ENCODE measurements around the gene GPR18.
"Not testable (repeated sequence)": the region's sequence is repeated elsewhere in the genome, so short reads cannot be mapped to it uniquely, and the experiment has no call there.

GPR18 gene

DNA sequence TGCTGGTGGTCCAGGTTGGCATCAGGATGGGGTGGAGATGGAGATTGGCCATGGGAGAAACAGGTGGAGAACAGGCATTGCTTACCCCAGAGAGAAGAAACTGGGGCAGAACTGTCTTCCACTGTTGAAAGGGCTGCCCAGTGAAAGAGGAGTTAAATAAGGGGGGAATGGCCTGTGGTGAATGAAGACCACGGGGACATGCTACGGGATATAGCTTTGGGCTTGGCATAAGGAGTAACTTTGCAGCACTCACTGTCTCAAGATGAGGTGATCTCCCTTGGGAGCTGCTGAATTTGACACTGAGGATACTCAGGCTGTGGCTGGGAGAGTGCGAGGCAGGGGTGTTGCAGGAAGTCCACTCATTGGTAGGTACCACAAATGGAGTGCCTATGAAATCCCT is 10.6 kb upstream of the GPR18 start:
- DNase-seq: no peak
- intact Hi-C loops (cut with DNase I): loop anchor here (5.0 kb wide), 1 partner anchor 67 kb away; the partner anchor contains the start of gene UBAC2

DNA sequence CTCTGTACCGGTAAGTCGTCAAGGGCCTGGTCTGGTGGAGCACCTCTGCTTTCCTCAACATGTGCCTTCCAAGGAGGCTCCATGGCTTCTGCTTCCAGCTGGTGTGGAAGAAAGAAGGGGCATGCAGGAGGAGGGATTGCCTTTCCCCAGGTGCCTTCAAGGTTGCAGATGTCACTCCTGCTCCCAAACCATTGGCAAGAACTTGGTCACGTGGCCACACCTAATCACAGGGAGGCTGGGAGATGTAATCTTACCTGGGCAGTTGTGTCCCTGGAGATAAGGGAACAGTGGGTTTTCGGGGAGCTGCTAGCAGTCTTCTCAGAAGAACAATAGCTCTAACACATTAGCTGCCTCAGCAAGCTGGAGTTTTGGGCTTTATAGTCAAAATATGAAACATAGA is 9.7 kb upstream of the GPR18 start:
- intact Hi-C loops (cut with DNase I): loop anchor here (5.0 kb wide), 1 partner anchor 66 kb away; the partner anchor contains the start of gene UBAC2
- no peak for DNase-seq

DNA sequence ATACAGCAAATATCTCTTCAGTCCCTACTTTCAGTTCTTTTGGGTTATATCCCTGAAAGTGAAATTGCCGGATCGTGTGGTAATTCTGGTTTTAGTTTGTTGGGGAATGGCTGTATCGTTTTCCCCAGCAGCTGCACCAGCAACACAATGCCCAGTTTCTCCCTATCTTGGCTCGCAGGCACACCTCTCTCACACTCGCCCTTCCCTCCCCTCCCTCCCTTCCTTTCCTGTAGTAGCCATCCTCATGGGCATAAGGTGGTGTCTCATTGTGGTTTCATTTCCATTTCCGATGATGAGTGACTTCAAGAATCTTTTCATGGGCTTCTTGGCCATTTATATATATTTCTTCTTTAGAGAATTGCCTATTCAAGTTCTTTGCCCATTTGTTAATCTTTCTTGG is 8.6 kb upstream of the GPR18 start:
- intact Hi-C loops (cut with DNase I): loop anchor here (1.0 to 5.0 kb wide), 2 partner anchors 65 to 91 kb away; partner anchors contain the start of gene UBAC2
- no peak for DNase-seq

DNA sequence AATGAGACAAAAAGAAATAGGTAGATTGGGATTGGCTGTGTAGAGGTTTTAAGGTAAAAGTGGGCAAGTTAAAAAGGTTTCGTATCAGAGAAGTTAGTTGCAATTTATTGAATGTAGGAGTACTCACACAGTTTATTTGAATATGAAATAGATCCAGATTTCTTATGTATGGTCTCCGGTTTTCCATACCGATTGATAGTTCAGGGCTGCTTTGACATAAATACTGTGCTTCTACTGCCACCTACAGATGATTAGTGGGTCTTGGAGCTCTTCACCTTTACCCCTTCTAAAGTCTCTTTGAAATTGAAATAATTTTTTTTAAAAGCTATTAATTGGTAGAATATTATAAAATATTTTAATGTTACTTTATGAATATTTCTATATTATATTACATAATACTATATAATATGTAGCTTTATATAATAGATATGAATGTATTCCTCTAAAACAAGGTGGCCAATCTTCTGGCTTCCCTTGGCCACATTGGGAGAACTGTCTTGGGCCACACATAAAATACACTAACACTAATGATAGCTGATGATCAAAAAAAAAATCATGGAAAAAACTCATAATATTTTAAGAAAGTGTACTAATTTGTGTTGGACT is 7.7 kb upstream of the GPR18 start:
- intact Hi-C loops (cut with DNase I): loop anchor here (1.0 to 5.0 kb wide), 2 partner anchors 64 to 90 kb away; partner anchors contain the start of gene UBAC2
- no peak for DNase-seq

DNA sequence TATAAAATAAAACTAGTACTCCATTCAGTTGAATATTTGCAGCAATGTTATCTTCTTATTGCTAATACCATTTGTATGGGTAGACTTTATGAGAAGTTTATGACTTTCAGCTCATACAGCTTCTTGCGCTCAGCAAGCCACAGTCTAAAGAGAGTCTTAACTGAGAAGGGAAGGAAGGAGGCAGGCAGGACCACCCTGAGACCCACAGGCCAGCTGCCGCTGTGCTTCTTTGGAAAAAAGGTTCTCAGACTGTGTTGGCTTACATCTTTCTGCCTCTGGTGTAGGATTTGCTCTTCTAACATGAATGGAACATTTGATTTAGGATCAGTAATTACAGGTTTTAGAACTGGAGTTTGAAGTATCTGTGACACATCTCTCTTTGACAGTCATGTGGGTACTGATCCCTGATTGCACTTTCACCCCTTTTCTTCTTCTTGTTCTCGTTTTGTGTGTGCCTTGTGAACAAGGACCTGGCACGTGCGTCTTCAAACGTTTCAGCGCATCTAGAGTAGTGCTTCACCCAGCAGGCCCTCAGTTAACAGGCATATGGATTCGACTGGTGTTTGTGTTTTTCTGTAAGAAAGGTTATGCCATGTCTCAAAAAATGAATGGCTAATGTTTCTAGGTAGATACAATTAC is 7.1 kb upstream of the GPR18 start:
- no peak for DNase-seq
- intact Hi-C loops (cut with DNase I): loop anchor here (5.0 kb wide), 1 partner anchor 63 kb away; the partner anchor contains the start of gene UBAC2

DNA sequence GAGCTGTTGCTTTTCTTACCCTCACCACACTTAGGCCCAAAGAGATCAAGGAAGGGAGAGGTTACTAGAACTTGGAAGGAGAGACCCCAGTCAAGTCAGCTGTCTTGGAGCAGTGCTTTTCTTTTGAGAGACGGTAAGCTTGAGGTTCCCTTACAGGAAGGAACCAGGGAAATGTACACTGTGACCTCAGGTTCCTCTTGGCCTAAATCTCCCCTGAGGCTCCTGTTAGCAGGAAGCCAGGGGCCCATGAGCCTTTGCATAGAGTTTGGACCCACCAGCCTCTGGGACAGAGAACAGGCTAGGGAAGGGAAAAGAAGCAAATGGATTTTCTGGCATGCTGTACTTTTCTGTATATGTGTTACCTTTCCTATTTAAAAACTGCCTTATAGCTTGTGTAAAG is 5.9 kb upstream of the GPR18 start:
- DNase-seq: no peak
- intact Hi-C loops (cut with DNase I): no loop called here

DNA sequence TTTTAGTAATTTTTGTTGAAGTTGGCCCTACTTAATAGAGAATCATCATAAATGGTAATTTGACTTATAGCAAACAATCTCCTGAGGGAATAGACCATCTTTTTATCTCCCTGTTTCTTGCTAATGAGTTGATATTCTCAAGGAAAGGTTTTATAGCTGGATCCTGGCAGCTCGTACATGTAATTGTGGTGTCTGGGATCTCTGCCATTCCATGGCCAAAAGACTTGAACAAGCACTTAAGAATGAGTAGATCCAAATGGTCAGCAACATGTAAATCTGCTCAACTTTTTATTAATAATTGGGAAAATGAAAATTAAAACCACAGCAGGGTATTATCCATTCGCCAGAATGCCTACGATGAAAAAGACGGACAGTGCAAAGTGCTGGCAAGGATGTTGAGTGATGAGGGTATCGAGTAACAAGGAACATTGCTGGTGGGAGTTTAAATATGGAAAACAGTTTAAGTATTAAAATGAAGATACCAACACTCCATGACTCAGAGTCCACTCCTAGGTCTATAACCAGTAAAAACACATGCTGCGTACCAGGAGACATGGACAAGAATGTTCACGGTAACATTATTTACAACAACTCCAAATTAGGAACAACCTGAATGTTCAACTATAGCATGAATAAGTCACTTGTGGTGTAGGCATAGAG is 5.1 kb upstream of the GPR18 start:
- intact Hi-C loops (cut with DNase I): no loop called here
- DNase-seq: no peak

DNA sequence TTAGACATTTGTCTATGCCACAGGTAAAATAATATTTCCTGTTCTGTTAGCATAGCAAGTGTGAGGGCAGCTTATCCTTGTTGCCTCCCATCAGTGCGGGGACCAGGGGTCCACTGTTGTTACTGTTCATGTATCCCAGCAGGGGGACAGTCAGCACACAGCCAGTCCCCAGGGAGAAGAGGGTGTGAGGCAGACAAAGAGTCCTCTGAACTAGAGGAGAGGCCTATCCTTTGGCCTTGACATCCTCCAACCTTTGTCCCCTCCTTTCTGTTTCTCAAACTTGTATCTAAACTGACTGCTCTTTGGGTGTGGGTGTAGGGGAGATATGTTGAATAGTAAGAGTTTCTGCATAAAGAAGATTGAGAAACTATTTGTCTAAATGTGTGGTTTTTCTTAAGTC is 2.9 kb upstream of the GPR18 start:
- intact Hi-C loops (cut with DNase I): no loop called here
- no peak for DNase-seq

DNA sequence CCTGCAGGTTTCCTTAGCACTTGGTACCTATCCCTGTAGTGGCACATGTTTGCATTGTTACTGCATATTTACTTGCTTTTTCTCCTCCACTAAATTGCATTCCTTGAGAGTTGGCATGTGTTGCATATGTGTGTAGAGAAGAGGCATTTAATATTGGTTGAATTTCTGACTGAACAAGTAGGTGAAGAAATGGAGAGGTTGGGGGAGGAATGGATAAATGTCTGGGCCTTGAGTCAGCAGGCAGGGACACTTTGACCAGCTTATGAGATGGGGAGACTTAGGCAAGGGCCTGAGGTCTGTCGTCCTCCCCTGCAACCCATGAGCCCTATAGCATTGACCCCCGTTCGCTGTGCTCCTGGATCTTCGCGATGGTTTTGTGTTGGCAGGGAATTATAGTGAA is 2.0 kb upstream of the GPR18 start:
- DNase-seq: no peak
- intact Hi-C loops (cut with DNase I): no loop called here

DNA sequence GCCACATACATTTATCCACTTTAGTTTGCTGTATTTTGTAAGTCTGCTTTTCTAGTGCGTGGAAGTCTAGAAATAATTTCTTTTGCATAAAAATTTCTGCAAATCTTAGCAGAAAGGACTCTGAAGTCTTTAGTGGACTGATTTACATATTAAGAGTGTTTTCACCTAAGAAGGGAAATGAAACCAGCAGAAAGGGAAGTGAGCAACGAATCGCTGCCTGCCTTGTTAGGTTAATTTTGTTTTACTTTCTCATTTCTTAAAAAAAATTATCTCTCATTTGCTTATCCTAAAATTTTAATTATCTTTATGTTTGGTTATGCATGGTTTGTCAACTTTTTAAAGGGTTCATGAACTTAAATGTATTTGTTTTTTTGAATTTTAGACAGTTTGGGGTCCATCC is 767 bp upstream of the GPR18 start:
- intact Hi-C loops (cut with DNase I): no loop called here
- no peak for DNase-seq

DNA sequence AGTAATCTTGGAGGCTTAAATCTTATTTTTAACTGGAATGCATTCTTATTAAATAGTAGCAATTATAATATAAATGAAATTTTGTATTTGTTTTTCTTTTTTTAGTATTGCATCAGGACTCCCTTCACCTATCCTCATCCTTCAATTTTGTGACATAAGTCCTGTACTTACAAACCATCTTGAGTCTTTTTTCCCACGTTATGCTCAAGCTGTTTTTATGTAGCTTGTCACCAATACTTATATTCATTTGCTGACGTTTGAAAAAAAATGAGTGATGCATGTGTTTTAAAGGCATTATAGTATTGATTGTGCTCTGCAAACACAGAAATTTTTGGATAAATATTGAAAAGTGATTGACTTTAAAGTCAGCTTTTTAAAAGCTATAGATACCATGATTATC is 888 bp downstream of the GPR18 start:
- no peak for DNase-seq
- intact Hi-C loops (cut with DNase I): no loop called here

DNA sequence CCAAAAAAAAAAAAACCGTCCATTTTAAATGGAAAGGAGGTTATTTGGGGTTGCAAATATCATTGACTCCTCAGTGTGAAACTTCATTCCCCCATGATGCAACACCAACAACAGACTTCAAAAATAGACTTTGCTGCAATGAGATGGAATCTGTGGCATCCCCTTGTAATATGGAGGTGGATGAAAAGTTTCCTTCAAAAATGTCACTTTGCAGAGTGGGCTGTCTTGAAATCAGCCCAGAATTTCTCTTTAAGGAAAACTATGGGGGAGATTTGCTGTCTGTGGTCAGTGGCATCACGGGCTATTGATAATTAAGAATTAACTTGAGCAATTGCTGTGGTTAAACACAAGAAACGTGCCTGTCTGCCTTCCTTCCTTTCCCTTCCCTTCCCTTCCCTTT is 1.5 kb downstream of the GPR18 start:
- DNase-seq: no peak
- intact Hi-C loops (cut with DNase I): no loop called here

DNA sequence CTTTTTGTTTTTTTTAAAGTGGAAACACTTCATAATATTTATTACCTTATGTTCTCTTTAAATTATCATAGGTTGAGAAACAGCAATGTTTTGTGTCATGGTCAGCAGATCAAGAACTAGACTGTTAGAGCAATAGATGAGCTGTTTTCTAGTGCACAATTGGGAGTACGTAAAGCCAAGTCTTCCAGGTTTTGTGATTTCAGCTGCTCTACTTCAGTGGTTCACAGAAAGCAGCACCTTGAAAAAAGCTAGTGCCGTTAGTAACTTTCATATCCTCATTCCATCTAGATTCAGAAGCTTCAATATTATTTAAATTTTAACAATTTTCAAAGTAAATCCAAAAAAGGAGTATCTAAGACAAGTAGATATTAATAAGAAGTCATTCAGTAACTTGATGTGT is 1.9 kb downstream of the GPR18 start:
- intact Hi-C loops (cut with DNase I): no loop called here
- DNase-seq: no peak

DNA sequence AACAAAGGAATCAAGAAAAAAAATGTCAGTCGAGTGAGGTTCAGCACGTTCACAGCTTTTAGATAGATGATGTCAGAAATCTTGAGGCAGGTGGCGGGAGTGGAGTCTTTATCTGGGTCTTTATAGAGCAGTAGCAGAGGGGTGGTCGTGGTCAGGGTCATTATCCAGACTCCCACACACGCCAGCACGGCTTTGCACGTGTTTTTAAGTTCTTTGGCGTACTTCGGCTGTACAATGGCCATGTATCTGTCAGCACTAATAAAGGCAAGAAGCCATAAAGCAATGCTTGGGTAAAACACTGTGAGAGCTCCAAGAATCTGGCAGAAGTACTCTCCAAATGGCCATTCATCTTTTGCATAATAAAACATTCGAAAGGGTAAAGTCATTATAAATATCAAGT is 2.9 kb downstream of the GPR18 start:
- intact Hi-C loops (cut with DNase I): no loop called here

DNA sequence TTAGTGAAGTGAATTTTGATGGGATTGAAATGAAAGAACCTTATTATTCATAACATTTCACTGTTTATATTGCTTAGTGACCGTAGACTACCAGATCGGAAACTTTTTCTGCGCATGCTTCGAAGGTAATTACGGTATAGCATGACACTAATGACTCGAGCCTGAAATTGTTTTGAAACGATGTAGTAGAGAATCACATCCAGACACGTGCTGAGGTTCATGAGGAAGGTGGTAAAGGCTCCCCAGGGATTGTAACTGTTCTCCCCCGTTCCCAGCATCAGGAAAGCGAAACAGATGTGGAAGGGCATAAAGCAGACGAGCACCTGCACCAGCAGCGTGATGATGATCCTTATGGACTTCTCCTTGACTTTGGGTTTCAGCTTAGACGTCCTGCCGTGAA is 3.3 kb downstream of the GPR18 start:
- DNase-seq: no peak
- intact Hi-C loops (cut with DNase I): no loop called here

More for the DNA sequence above, 2.9 kb downstream of the GPR18 start:
- DNase-seq: no peak

DNA sequence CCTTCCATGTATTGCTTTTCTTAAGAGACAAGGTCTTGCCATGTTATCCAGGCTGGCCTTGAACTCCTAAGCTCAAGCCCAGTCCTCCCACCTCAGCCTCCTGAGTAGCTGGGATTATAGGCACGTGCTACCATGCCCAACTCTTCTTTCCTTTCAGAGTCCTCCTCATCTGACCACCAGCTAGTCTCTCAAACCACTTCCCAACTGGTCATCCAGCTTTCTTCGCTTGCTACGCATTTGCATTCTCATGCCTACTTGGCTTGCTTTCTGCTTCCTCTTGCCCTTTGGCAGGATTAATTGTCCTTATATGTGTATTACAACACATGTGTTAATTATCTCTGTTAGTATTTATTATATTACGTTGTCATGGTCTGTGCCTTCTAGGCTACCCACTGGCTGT is 6.3 kb downstream of the GPR18 start:
- intact Hi-C loops (cut with DNase I): no loop called here

DNA sequence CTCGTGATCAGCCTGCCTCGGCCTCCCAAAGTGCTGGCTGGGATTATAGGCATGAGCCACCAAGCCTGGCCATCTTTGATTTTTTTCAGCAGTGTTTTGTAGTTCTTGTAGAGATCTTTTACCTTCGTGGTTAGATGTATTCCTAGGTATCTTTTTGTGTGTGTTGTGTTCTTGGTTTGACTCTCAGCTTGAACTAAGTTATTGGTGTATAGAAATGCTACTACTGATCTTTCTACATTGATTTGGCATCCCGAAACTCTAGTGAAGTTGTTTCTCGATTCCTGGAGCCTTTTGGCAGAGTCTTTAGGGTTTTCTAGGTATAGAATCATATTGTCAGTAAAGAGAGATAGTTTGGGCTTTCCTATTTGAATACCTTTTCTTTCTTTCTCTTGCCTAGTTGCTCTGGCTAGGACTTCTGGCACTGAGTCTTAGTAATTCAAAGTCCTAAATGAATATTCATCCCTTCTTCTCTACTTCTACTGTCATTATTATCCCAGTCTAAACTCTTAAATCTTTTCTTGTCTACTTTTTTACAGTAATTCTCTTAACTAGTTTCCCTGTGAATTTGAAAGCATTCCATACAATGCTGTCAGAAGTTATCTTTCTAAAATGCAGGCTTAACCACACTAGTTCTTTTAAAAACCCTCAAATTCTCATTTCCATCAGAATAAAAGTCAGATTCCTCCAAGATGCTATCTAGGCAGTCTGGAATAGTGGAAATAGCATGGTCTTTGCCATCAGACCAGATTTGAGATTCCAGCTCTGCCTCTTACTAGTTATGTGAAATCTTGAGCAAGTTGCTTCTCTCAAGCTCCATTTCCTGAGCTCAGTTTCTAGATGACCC is 7.0 kb downstream of the GPR18 start:
- DNase-seq: no peak
- intact Hi-C loops (cut with DNase I): no loop called here

More for the DNA sequence above, 6.3 kb downstream of the GPR18 start:
- no peak for DNase-seq

DNA sequence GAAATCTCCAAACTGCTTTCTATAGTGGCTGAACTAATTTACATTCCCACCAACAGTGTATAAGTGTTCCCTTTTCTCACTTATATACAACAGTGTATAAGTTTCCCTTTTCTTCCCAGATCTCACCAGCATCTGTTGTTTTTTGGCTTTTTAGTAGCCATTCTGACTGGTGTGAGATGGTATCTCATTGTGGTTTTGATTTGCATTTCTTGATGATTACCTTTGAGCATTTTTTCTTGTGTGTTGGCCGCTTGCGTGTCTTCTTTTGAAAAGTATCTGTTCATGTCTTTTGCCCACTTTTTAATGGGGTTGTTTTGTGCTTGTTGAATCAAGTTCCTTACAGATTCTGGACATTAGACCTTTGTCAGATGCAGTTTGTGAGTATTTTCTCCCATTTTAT is 8.6 kb downstream of the GPR18 start:
- intact Hi-C loops (cut with DNase I); DNase-seq: not testable (repeated sequence)

DNA sequence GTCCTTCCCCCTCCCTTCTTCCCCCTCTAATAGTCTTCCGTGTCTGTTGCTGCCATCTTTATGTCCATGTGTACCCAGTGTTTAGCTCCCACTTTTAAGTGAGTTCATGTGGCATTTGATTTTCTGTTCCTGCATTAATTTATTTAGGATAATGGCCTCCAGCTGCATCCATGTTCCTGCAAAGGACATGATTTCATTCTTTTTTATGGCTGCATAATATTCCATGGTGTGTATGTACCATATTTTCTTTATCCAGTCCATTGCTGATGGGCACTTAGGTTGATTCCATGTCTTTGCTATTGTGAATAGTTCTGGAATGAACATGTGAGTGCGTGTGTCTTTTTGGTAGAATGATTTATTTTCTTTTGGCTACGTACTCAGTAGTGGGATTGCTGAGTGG is 9.0 kb downstream of the GPR18 start:
- intact Hi-C loops (cut with DNase I); DNase-seq: not testable (repeated sequence)

DNA sequence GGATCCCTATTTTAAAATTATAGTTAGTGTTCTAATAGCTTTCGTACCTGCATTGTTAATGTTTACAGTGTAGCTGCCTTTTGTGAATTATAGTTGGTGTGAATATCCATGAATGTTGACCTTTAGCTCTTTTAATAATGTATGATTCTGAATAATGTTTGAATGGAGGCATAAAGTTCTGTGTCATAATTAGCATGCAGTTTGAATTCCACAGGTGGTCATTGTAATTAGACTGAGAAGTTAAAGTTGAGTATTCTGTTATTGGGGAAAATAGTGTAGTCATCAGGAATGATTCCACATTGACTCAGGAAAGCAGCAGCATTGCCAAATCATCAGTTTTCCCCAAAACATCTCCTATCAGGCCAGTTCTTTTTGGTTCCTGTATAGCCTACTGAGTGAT is 12.1 kb downstream of the GPR18 start:
- intact Hi-C loops (cut with DNase I): no loop called here
- DNase-seq: no peak
